ENCODE results near the gene AQP12B.
"Not testable (repeated sequence)": the region's sequence is repeated elsewhere in the genome, so short reads cannot be mapped to it uniquely, and the experiment has no call there.

AQP12B gene

GRCh38 chr2:240704651-240705050 lies 22.0 kb upstream of the AQP12B start:
- in situ Hi-C loops (cut with HindIII; ENCODE audit: low pct_ligation_motif_present, low pct_unique_long_range_greater_than_20kb, low sequenced_read_pairs), result no loop called here

GRCh38 chr2:240703417-240704341 lies 21.0 kb upstream of the AQP12B start:
- in situ Hi-C loops (cut with HindIII; ENCODE audit: low pct_ligation_motif_present, low pct_unique_long_range_greater_than_20kb, low sequenced_read_pairs), result no loop called here
- no peak for DNase-seq

More at GRCh38 chr2:240704651-240705050, 22.0 kb upstream of the AQP12B start:
- no peak for DNase-seq

GRCh38 chr2:240702640-240703011 lies 19.9 kb upstream of the AQP12B start:
- DNase-seq, result no peak
- in situ Hi-C loops (cut with HindIII; ENCODE audit: low pct_ligation_motif_present, low pct_unique_long_range_greater_than_20kb, low sequenced_read_pairs), result no loop called here

- in situ Hi-C loops (cut with HindIII; ENCODE audit: low pct_ligation_motif_present, low pct_unique_long_range_greater_than_20kb, low sequenced_read_pairs), result no loop called here
- no peak for DNase-seq
Measured at GRCh38 chr2:240701736-240702639, 19.3 kb upstream of the AQP12B start.

GRCh38 chr2:240701091-240701735 lies 18.5 kb upstream of the AQP12B start:
- DNase-seq, result no peak
- in situ Hi-C loops (cut with HindIII; ENCODE audit: low pct_ligation_motif_present, low pct_unique_long_range_greater_than_20kb, low sequenced_read_pairs), result no loop called here

GRCh38 chr2:240700616-240701015 lies 17.9 kb upstream of the AQP12B start:
- DNase-seq; in situ Hi-C loops (cut with HindIII; ENCODE audit: low pct_ligation_motif_present, low pct_unique_long_range_greater_than_20kb, low sequenced_read_pairs): not testable (repeated sequence)

- in situ Hi-C loops (cut with HindIII; ENCODE audit: low pct_ligation_motif_present, low pct_unique_long_range_greater_than_20kb, low sequenced_read_pairs); DNase-seq: not testable (repeated sequence)
Measured at GRCh38 chr2:240699835-240700234, 17.1 kb upstream of the AQP12B start.

GRCh38 chr2:240698852-240699561 lies 16.3 kb upstream of the AQP12B start:
- in situ Hi-C loops (cut with HindIII; ENCODE audit: low pct_ligation_motif_present, low pct_unique_long_range_greater_than_20kb, low sequenced_read_pairs); DNase-seq: not testable (repeated sequence)

- DNase-seq; in situ Hi-C loops (cut with HindIII; ENCODE audit: low pct_ligation_motif_present, low pct_unique_long_range_greater_than_20kb, low sequenced_read_pairs): not testable (repeated sequence)
Measured at GRCh38 chr2:240696469-240696868, 13.8 kb upstream of the AQP12B start.

- DNase-seq; in situ Hi-C loops (cut with HindIII; ENCODE audit: low pct_ligation_motif_present, low pct_unique_long_range_greater_than_20kb, low sequenced_read_pairs): not testable (repeated sequence)
Measured at GRCh38 chr2:240695593-240695992, 12.9 kb upstream of the AQP12B start.

GRCh38 chr2:240694304-240694703 lies 11.6 kb upstream of the AQP12B start:
- DNase-seq; in situ Hi-C loops (cut with HindIII; ENCODE audit: low pct_ligation_motif_present, low pct_unique_long_range_greater_than_20kb, low sequenced_read_pairs): not testable (repeated sequence)

- DNase-seq; in situ Hi-C loops (cut with HindIII; ENCODE audit: low pct_ligation_motif_present, low pct_unique_long_range_greater_than_20kb, low sequenced_read_pairs): not testable (repeated sequence)
Measured at GRCh38 chr2:240692583-240693561, 10.2 kb upstream of the AQP12B start.

GRCh38 chr2:240691631-240692420 lies 9.1 kb upstream of the AQP12B start, which contains the start of gene AQP12A:
AQP12A (plus strand) TSS chr2:240691866; CDS start chr2:240691914, 48 bp downstream.
- in situ Hi-C loops (cut with HindIII; ENCODE audit: low pct_ligation_motif_present, low pct_unique_long_range_greater_than_20kb, low sequenced_read_pairs); DNase-seq: not testable (repeated sequence)

- DNase-seq; in situ Hi-C loops (cut with HindIII; ENCODE audit: low pct_ligation_motif_present, low pct_unique_long_range_greater_than_20kb, low sequenced_read_pairs): not testable (repeated sequence)
Measured at GRCh38 chr2:240691075-240691427, 8.4 kb upstream of the AQP12B start.

- DNase-seq; in situ Hi-C loops (cut with HindIII; ENCODE audit: low pct_ligation_motif_present, low pct_unique_long_range_greater_than_20kb, low sequenced_read_pairs): not testable (repeated sequence)
Measured at GRCh38 chr2:240690421-240691074, 7.9 kb upstream of the AQP12B start.

- in situ Hi-C loops (cut with HindIII; ENCODE audit: low pct_ligation_motif_present, low pct_unique_long_range_greater_than_20kb, low sequenced_read_pairs), result no loop called here
- no peak for DNase-seq
Measured at GRCh38 chr2:240689975-240690374, 7.3 kb upstream of the AQP12B start.
